HEK293T (cell line): Measurements from ENCODE around the gene LMLN.

Experiments used
- BHLHE40 ChIP-seq: fragments of 450-650 bp; IDR thresholded peaks from 2 replicates; pipeline ENCODE4 v1.6.1; 2016; ENCODE audit warnings: mild to moderate bottlenecking, moderate library complexity, borderline replicate concordance
- CTBP1 ChIP-seq: fragments of 450-650 bp; IDR thresholded peaks from 2 replicates; pipeline ENCODE4 v1.6.1; 2016; ENCODE audit warnings: borderline replicate concordance
- SUZ12 ChIP-seq: fragments of 450-650 bp; IDR thresholded peaks from 2 replicates; pipeline ENCODE4 v1.6.1; 2016; ENCODE audit warnings: mild to moderate bottlenecking
- ZNF384 ChIP-seq: fragments of 450-650 bp; IDR thresholded peaks from 2 replicates; pipeline ENCODE4 v1.6.1; 2016

GRCh38 chr3:197996855-197997254 lies 36.8 kb downstream of the LMLN start:
- TF ChIP-seq CTBP1 (no peak), BHLHE40 (no peak), SUZ12 (no peak), ZNF384 (no peak)
